Mucosa of descending colon (tissue), 3 donors: ENCODE measurements around the gene ADPRHL1. TPM values are rescaled to one million over a fixed set of nuclear protein-coding genes. Genes with fewer than 3 reads are reported as not detected.

ENCODE experiments used
- ATAC-seq: fragments of 200-7000 bp; cut with Tn5 transposase; one replicate; pipeline ENCODE4 v1.9.1; 2020; ENCODE audit warnings: mild to moderate bottlenecking, moderate library complexity
- DNase-seq, 3 donors: peaks; one replicate each; pipeline ENCODE4 v3.0.0-alpha.2; 2020
- H3K36me3 ChIP-seq: fragments of 200-600 bp; one replicate; pipeline ENCODE4 v1.8.0; 2021; ENCODE audit warnings: low read depth, mild to moderate bottlenecking
- H3K4me1 ChIP-seq: fragments of 200-600 bp; one replicate; pipeline ENCODE4 v1.8.0; 2021; ENCODE audit warnings: low read depth, mild to moderate bottlenecking
- H3K4me3 ChIP-seq: fragments of 200-600 bp; one replicate; pipeline ENCODE4 v1.8.0; 2021; ENCODE audit warnings: mild to moderate bottlenecking
- H3K9me3 ChIP-seq: fragments of 200-600 bp; one replicate; pipeline ENCODE4 v1.8.0; 2021; ENCODE audit warnings: mild to moderate bottlenecking
- intact Hi-C, 2 donors: fragments of 100-400 bp; cut with DNase I in 1 of 2; cut with micrococcal nuclease in 1 of 2; formaldehyde crosslinking; loops; one replicate each; pipeline versions ENCODE4 v1.11.0 to v1.11.1; 2022; cut with DNase I, micrococcal nuclease
- total RNA-seq, 3 donors: library from RNA; stranded (reverse); fragmentation: NEBNext Ultra II Directional in 2 of 3; extraction: Animal tissue kit (Norgen Biotek cat#: 25700) in 2 of 3; gene quantifications; one replicate each; pipeline versions ENCODE4 v1.2.1 to v1.2.4, GENCODE V29; 2021 to 2023
- TF ChIP-seq, protein P1 (sequence below): fragments of 200-600 bp; IDR thresholded peaks from one replicate; pipeline ENCODE4 v1.8.0; 2022; ENCODE audit warnings: antibody characterized with exemption, mild to moderate bottlenecking
- donor health status: DM: no; HTN: no; CAD: no; lungs with moderate emphysema.
- donor health status: DM: no; HTN: no; CAD: no.
- donor health status: DM: no; HTN: yes; CAD: no.

The ADPRHL1 gene
- total RNA-seq, 3 donors from 2014 or later = 5.1 to 9.2 (median 7.1) TPM

DNA sequence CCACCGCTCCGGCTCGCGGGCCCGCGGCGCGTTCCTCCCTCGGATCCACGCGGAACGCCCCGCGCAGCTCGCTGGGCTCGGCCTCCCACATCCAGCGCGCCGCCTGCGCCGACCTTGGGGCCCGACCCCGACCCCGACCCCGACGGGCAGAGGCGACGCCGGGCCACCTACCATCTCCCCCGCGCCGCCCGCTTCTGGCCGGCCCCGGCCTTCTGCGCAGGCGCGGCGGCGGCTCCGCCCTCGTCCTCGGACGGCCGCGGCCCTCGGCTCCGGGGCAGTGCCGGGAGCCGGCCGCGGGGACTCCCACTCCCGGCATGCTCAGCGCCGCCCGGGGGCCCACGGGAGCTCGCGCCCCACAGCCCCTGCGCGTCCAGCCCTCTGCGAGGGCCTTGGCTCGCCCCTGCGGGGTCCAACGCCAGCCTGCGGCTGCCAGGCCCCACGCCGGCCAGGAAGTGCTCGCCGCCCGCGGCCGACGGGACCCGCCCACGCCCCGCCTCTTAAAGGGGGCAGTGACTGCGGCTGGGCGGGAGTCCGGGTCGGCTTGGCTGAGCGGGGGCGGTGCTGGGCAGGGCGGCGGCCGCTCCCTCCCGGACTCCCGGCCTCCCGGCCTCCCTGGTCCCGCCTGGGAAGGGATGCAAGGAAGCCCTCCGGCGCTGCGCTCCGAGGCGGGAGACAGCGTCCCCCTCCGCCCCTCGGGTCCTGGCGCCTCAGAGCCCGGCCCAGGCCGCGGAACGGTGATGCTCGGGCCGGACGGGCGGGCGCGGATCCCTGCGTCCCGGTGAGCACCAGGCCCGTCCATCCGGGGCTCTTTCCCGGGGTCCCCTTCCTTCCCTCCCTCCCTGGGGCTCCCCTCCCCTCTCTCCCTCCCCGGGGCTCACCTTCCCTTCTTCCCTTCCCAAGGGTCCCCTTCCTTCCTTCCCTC, 37.5 kb upstream of the ADPRHL1 start, which contains the start of gene DCUN1D2:
DCUN1D2 (minus strand) TSS at position 216 of the 922 bp plus-strand sequence; CDS start at position 174, 42 bp downstream.
- H3K36me3 ChIP-seq = no peaks in the 10 kb centered on the region
- ATAC-seq (peak; percentile 89), DNase-seq (peak; percentile 90 to 97 (median 95))
- H3K4me3 ChIP-seq = peak within 1 kb of the TSS; percentile 74
- no peaks in the 10 kb centered on the region for H3K9me3 ChIP-seq
- intact Hi-C loops = no loop called here
- TF ChIP-seq, protein P1, sequence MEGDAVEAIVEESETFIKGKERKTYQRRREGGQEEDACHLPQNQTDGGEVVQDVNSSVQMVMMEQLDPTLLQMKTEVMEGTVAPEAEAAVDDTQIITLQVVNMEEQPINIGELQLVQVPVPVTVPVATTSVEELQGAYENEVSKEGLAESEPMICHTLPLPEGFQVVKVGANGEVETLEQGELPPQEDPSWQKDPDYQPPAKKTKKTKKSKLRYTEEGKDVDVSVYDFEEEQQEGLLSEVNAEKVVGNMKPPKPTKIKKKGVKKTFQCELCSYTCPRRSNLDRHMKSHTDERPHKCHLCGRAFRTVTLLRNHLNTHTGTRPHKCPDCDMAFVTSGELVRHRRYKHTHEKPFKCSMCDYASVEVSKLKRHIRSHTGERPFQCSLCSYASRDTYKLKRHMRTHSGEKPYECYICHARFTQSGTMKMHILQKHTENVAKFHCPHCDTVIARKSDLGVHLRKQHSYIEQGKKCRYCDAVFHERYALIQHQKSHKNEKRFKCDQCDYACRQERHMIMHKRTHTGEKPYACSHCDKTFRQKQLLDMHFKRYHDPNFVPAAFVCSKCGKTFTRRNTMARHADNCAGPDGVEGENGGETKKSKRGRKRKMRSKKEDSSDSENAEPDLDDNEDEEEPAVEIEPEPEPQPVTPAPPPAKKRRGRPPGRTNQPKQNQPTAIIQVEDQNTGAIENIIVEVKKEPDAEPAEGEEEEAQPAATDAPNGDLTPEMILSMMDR = peak; percentile 8
- peaks cover 33% of the 10 kb centered on the region for H3K4me1 ChIP-seq

DNA sequence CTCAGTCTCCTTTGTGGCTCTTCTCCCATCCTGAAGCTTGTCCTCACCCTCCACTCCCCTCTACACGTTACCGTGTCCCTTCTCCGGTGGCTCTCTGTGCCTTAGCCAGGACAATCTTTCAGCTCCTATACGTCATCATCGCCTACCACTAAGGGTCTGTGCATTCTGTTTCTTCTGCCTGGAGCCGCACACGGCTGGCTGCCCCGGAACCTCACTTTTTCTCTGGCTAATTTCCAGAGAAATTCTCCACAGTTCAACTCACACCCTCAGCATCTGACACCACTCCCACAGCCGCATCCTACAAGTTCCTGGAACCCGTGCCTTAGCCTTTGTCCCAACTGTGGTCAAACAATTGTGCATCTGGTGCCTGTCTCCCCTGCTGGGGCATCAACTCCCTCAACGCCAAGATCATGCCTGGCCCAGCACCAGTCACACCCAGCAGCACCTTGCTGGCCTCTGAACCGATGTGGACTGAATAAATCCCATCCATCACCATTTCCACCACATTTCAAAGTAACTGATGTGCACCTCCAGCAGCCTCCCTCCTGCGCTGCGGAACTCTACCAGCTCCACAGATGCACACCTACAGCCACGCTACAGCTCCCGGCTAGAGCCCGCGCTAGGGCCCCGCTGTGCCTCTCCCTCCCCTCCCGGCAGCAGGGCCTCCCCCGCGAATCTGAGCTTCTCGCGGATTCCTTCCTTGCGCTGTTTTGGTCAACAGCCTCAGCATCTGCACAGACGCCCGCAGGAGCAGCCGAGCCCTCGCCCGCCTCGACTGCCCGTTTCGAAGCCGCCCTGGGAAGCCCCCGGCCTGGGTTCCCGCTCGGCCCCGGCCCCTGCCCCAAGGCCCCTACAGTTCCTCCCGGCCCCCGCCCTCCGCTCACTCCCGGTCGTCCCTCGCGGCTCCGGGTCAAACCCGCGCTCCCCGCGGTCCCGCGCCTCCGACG, 36.5 kb upstream of the ADPRHL1 start:
- peak; percentile 17 for ATAC-seq
- peaks cover 33% of the 10 kb centered on the region for H3K4me1 ChIP-seq
- intact Hi-C loops = no loop called here

DNA sequence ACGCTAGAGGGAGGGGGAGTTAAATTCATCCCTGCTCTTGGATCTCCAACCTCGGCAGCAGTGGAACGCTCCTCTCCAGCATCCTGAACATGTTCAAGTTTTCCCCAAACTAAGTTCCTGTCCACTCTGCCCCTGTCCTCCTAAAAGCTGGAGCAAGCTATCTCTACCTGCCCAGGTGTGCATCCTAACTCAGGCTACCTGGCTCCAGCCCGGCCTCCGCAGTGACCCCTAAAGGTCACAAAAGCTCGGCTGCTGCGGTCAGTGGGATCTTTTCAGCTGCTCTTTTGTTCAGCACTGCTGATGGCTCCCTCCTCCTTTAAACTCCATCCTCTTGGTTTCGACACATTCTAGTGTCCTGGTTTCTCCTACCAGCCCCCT, 35.9 kb upstream of the ADPRHL1 start:
- DNase-seq (no peak), ATAC-seq (no peak)
- no peaks in the 10 kb centered on the region for H3K36me3 ChIP-seq
- TF ChIP-seq, protein P1 = no peak
- no peak overlapping the region for H3K4me3 ChIP-seq
- H3K4me1 ChIP-seq = peaks cover 33% of the 10 kb centered on the region
- intact Hi-C loops = no loop called here
- no peaks in the 10 kb centered on the region for H3K9me3 ChIP-seq

More for the DNA sequence above, 36.5 kb upstream of the ADPRHL1 start:
- H3K9me3 ChIP-seq = no peaks in the 10 kb centered on the region
- DNase-seq = no peak
- TF ChIP-seq, protein P1 = no peak
- peak overlapping the region; percentile 74 for H3K4me3 ChIP-seq
- no peaks in the 10 kb centered on the region for H3K36me3 ChIP-seq

DNA sequence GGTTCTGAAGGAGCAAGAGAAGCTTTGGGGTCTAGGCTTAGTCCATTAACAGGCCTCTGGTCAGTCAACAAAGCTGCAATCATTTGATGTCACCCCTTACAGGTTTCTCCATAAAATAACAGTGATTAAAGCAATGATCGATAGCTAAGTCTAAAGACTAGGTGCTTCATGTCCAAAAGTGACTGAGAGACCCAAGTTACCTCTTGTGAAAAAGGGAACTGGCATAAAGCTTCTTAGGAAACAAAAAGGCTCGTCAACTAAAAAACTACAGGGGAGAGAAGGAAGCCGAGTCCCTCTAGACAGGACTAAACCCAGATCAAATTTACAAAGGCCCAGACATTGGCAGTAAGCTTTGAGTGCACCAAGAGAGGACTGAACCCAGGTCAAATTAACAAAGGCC, 35.0 kb upstream of the ADPRHL1 start:
- Histone ChIP-seq H3K4me3 (no peak overlapping the region), H3K36me3 (no peaks in the 10 kb centered on the region), H3K9me3 (no peaks in the 10 kb centered on the region), H3K4me1 (peaks cover 32% of the 10 kb centered on the region)
- DNase-seq (no peak), ATAC-seq (no peak)
- intact Hi-C loops = no loop called here
- TF ChIP-seq, protein P1 = no peak

DNA sequence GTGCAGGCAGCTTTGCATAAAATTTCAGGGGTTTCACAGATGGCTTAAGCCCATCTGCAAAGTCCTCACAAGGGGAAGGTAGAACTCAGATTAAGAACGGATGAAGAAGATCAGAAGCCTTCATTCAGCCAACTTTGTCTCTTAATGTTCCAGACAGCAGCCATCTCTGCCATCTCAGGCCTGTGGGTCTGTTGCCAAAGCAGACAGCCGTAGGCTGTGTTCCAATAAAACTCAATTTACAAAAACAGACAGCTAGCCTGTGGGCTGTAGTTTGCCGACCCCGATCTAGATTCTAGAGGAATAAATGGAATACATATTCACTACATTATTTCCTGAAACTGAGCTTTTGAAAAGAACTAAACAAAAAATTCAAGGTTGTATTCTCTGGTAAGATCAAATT, 33.4 kb upstream of the ADPRHL1 start:
- DNase-seq (no peak), ATAC-seq (no peak)
- intact Hi-C loops = no loop called here
- TF ChIP-seq, protein P1 = no peak
- H3K4me1 ChIP-seq = peaks cover 16% of the 10 kb centered on the region
- H3K36me3 ChIP-seq = no peaks in the 10 kb centered on the region
- no peaks in the 10 kb centered on the region for H3K9me3 ChIP-seq
- H3K4me3 ChIP-seq = no peak overlapping the region
